H1 (cell line): ENCODE measurements around the gene MACROD2.

Experiments
- CREB1 ChIP-seq: IDR thresholded peaks from 2 replicates; pipeline ENCODE4 v1.6.1; 2012; ENCODE audit warnings: inconsistent platforms
- CTBP2 ChIP-seq: IDR thresholded peaks from 2 replicates; pipeline ENCODE4 v1.7.0; 2011; ENCODE audit warnings: borderline replicate concordance, mild to moderate bottlenecking, moderate library complexity, mixed read lengths, low read length; ENCODE audit not compliant: insufficient read depth, insufficient read length
- EP300 ChIP-seq, 2 experiments: IDR thresholded peaks; 1 replicate in 1 of 2; 2 replicates in 1 of 2; pipeline ENCODE4 v1.6.1; 2011 to 2012; ENCODE audit warnings: low read depth in 2 of 2, low read length in 2 of 2, mild to moderate bottlenecking in 2 of 2, borderline replicate concordance in 1 of 2, inconsistent platforms in 1 of 2, moderate library complexity in 1 of 2
- HDAC6 ChIP-seq: IDR thresholded peaks from one replicate; pipeline ENCODE4 v1.7.1; 2012; ENCODE audit warnings: low read depth, mild to moderate bottlenecking, inconsistent platforms, low read length, moderate library complexity
- POLR2A ChIP-seq, 2 experiments: IDR thresholded peaks; 1 replicate in 1 of 2; 2 replicates in 1 of 2; pipeline ENCODE4 v1.6.1; 2011; ENCODE audit warnings: low read depth in 2 of 2, low read length in 2 of 2, mild to moderate bottlenecking in 2 of 2; ENCODE audit errors: control extremely low read depth in 1 of 2
- RAD21 ChIP-seq, 2 experiments: IDR thresholded peaks in 1 of 2; conservative IDR thresholded peaks in 1 of 2; 2 replicates each; pipeline ENCODE4 v1.6.1; 2011; ENCODE audit warnings: low read depth in 2 of 2, low read length in 2 of 2, improper control_type of control experiment in 1 of 2, inconsistent platforms in 1 of 2, mild to moderate bottlenecking in 1 of 2, moderate library complexity in 1 of 2
- SUZ12 ChIP-seq: fragments of 200-600 bp; sonication (generic); IDR thresholded peaks from 2 replicates; pipeline ENCODE4 v1.6.1; 2012; ENCODE audit warnings: mild to moderate bottlenecking, inconsistent platforms, low read length, moderate library complexity, mixed read lengths
- TAF1 ChIP-seq: IDR thresholded peaks from 2 replicates; pipeline ENCODE4 v1.6.1; 2011; ENCODE audit warnings: mild to moderate bottlenecking, low read depth, low read length
- TF ChIP-seq, protein P1 (sequence below), 3 experiments: IDR thresholded peaks; 1 replicate in 2 of 3; 2 replicates in 1 of 3; pipeline versions ENCODE4 v1.5.1 to v1.6.1; 2011; ENCODE audit warnings: low read length in 3 of 3, mild to moderate bottlenecking in 3 of 3, inconsistent platforms in 2 of 3, low read depth in 1 of 3, moderate library complexity in 1 of 3; ENCODE audit not compliant: insufficient read depth in 1 of 3; ENCODE audit errors: control extremely low read depth in 1 of 3

DNA sequence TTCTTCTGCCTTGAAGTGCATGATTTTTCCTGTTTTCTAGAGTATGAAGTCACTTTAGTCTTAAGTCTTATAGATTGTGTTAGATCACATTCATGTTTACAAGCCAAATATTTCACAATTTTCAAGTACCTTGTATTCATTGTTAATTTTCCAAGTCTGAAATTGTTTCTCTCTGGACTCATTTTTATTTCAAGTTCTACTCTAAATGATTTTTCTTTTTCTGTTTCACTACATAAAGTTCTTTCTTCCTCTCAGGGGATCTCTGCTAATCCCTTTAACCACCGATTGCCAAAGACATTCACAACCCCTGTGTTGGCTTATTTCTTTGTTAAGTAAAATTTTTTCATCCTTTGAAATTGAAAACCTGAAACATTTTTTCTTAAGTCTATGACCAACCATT, 1772.3 kb downstream of the MACROD2 start:
- TF ChIP-seq RAD21 (IDR thresholded peaks at IDR 0.05 in 1 of 2, conservative IDR thresholded peaks at IDR 0.05 in 1 of 2; ENCODE audit: low read depth in 2 of 2, low read length in 2 of 2), result no peak
- TF ChIP-seq, protein P1, sequence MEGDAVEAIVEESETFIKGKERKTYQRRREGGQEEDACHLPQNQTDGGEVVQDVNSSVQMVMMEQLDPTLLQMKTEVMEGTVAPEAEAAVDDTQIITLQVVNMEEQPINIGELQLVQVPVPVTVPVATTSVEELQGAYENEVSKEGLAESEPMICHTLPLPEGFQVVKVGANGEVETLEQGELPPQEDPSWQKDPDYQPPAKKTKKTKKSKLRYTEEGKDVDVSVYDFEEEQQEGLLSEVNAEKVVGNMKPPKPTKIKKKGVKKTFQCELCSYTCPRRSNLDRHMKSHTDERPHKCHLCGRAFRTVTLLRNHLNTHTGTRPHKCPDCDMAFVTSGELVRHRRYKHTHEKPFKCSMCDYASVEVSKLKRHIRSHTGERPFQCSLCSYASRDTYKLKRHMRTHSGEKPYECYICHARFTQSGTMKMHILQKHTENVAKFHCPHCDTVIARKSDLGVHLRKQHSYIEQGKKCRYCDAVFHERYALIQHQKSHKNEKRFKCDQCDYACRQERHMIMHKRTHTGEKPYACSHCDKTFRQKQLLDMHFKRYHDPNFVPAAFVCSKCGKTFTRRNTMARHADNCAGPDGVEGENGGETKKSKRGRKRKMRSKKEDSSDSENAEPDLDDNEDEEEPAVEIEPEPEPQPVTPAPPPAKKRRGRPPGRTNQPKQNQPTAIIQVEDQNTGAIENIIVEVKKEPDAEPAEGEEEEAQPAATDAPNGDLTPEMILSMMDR (IDR thresholded peaks at IDR 0.05; ENCODE audit: control extremely low read depth in 1 of 3, insufficient read depth in 1 of 3, low read depth in 1 of 3, low read length in 3 of 3), result no peak
- TF ChIP-seq HDAC6, result no peak
- no peak for TF ChIP-seq POLR2A (IDR thresholded peaks at IDR 0.05; ENCODE audit: control extremely low read depth in 1 of 2, low read depth in 2 of 2, low read length in 2 of 2)
- TF ChIP-seq CREB1, result no peak
- TF ChIP-seq SUZ12, result no peak
- TF ChIP-seq TAF1, result no peak
- TF ChIP-seq EP300 (IDR thresholded peaks at IDR 0.05; ENCODE audit: borderline replicate concordance in 1 of 2, low read depth in 2 of 2, low read length in 2 of 2), result no peak
- no peak for TF ChIP-seq CTBP2
